H1 (cell line): ENCODE data around the gene MAGI3. TPM values are rescaled to one million over a fixed set of nuclear protein-coding genes. Genes with fewer than 3 reads are reported as not detected.

ENCODE experiments used
- ATF3 ChIP-seq: IDR thresholded peaks from 2 replicates; pipeline ENCODE4 v1.6.1; 2011; ENCODE audit warnings: low read depth, mild to moderate bottlenecking, low read length; ENCODE audit not compliant: insufficient read depth
- EP300 ChIP-seq, 2 experiments: IDR thresholded peaks; 1 replicate in 1 of 2; 2 replicates in 1 of 2; pipeline ENCODE4 v1.6.1; 2011 to 2012; ENCODE audit warnings: low read depth in 2 of 2, low read length in 2 of 2, mild to moderate bottlenecking in 2 of 2, borderline replicate concordance in 1 of 2, inconsistent platforms in 1 of 2, moderate library complexity in 1 of 2
- FOSL1 ChIP-seq: IDR thresholded peaks from 2 replicates; pipeline ENCODE4 v1.6.1; 2011; ENCODE audit warnings: mild to moderate bottlenecking, low read depth, low read length, moderate library complexity; ENCODE audit not compliant: insufficient read depth
- polyA plus RNA-seq, 7 experiments: library from polyadenylated mRNA; depleted of rRNA in 3 of 7; stranded (reverse) in 5 of 7; unstranded in 2 of 7; fragments of >200 nt in 5 of 7; fragments of 200-250 nt in 2 of 7; gene quantifications; 1 replicate in 5 of 7; 2 replicates in 1 of 7; 4 replicates in 1 of 7; pipeline versions ENCODE4 v1.2.1 to v1.2.3, GENCODE V29; 2011 to 2013; ENCODE audit warnings: missing spikeins in 2 of 7, mixed read lengths in 2 of 7
- total RNA-seq: library from RNA; stranded (reverse); fragmentation: NEBNext Ultra II Directional; extraction: Animal tissue kit (Norgen Biotek cat#: 25700); gene quantifications from 2 replicates; pipeline ENCODE4 v1.2.1, GENCODE V29; 2021

Gene MAGI3
- total and polyA plus RNA-seq, 2 of the 8 experiments (the other 6 are each of a cell fraction or from before 2014, with no cell fraction given): 2.3 to 7.8 TPM

- TF ChIP-seq FOSL1: no peak
- TF ChIP-seq EP300 (IDR thresholded peaks at IDR 0.05; ENCODE audit: borderline replicate concordance in 1 of 2, low read depth in 2 of 2, low read length in 2 of 2): no peak
- TF ChIP-seq ATF3: no peak
These were observed 19.4 kb upstream of the MAGI3 start (continued) for GRCh38 chr1:113370868-113371267.
